Stimulated activated CD4-positive, alpha-beta T cell treated with anti-CD3 and anti-CD28 coated beads, Interleukin-2, amount 100 ng/mL, for 4 hours (primary cell): ENCODE results near the gene SAMD1.

Experiments
- DNase-seq: peaks from one replicate; pipeline ENCODE4 v3.0.0-alpha.2; 2020; ENCODE audit warnings: low read depth

The SAMD1 gene

DNA sequence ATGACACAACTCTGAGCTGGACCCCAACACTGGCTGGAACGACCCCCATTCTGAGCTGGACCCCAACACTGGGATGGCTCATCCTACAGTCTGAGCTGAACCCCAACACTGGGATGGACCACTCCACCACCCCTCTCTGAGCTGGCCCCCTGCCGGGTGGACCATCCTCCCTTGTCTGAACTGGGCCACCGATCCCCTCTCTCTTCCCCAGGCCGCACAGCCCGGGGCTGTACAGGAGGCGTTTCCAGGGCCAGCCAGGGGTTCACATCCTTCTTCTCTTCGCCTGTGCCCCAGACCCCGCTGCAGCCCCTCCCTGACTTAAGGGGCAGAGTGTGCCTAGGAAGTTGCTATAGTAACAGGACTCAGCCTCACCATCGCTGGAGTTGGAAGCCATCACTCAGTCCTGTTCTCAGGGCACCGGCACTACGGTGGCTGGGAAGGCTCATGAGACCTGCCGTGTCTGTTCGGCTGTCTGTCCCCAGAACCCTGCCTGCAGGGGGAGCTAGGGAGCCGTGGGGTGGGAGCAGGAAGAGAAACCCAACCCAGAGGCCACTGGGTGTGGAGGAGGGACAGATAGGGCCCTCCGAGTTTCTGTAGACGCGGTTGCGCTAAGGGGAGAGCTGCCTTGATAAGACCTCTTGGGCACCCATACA lies 23.3 kb upstream of the SAMD1 start:
- peak; percentile 21 for DNase-seq

DNA sequence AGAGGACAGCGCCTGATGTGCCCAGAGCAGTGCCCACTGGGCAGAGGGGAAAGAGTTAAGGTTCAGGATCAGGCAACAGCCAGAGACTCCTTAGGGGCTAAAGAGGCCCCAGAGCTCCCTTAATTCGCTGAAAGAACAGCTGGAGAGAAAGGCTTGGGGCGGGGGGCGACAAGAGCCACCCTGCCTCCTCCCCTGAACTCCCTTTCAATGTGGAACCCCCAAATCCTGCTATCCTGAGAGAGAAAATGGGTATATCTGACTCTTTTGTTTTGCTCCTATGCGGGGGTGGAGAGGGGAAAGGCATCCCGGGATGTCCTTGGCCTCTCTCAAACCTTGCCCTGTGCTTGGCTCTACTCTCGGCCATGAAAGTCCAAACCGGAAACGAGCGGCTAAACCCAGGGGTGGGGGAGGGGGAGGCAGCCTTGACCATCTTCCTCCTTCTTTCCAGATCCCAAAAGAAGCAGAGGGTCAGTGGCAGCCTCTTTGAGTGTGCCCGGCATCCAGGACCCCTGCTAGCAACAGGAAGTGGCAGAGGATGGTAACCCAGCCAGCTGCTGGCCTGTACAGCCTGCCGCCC lies 22.3 kb upstream of the SAMD1 start:
- DNase-seq, result no peak

DNA sequence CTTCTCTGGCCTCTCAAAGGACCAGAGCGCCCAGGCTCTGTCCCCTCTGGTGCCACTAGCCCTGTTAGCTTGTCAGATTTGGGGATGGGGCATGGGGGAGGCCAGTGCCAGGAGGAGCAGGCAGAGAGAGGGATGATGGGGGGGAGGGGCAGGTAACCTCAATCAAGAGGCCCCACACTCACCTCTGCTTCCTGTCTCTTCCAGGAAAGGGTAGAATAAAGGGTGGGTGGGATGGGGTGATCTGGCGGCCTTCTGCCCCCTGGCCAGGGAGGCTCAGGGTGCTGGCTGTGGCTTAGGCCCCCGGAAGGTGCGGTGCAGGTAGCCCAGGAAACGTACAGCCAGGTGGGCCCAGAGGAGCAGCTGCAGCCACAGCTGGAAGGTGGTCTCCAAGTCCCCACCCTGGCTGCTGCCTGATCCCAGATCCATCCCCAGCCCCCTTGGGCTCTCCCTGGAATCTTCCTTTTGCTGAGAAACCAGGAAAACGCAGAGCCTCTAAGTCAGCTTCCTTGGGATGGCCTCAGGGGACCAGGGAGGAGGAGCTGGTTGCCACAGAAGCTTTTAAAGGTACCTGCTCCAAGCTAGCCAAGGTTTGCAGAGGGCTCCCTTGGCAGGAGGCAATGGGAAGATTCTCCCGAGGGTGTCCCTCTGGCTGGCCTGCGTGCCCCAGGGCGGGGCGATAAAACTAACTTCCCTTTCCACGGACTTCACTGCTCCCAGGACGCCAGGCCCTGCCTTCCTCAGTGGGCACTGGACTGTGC lies 21.7 kb upstream of the SAMD1 start:
- no peak for DNase-seq

DNA sequence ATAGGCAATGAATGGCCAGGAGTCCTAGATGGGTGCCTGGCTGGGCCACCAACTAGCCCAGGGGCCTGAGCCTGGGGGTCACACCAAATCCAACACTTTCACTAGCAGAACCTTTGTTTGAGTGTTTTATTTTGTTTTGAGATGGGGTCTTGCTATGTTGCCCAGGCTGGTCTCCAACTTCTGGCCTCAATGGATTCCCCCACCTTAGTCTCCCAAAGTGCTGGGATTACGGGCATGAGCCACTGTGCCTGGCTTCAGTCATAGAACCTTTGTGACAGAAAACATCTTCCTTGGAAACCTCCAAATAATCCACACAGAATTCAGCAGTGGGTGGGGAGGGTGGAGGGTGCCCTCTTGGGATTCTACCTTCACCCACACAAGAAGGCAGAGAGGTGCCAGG lies 20.9 kb upstream of the SAMD1 start:
- DNase-seq, result no peak

DNA sequence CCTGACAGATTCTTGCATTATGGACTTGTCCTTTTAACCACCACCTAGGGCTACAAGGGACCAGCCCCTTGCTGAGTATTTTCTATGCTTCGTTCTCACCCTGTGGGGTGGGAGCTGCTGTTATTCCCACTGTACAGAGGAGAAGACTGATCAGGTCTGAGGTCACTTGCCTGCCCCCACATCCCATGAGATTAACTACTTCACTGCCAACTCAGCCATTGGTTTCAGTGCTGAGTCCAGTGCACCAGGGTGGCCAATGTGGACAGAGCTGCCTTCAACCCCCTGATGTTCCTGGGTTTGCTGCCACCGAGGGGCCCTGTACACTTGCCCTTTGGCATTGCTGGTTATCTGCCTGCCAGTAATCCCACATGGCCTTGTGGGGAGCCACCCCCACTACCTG lies 20.1 kb upstream of the SAMD1 start:
- DNase-seq, result no peak

DNA sequence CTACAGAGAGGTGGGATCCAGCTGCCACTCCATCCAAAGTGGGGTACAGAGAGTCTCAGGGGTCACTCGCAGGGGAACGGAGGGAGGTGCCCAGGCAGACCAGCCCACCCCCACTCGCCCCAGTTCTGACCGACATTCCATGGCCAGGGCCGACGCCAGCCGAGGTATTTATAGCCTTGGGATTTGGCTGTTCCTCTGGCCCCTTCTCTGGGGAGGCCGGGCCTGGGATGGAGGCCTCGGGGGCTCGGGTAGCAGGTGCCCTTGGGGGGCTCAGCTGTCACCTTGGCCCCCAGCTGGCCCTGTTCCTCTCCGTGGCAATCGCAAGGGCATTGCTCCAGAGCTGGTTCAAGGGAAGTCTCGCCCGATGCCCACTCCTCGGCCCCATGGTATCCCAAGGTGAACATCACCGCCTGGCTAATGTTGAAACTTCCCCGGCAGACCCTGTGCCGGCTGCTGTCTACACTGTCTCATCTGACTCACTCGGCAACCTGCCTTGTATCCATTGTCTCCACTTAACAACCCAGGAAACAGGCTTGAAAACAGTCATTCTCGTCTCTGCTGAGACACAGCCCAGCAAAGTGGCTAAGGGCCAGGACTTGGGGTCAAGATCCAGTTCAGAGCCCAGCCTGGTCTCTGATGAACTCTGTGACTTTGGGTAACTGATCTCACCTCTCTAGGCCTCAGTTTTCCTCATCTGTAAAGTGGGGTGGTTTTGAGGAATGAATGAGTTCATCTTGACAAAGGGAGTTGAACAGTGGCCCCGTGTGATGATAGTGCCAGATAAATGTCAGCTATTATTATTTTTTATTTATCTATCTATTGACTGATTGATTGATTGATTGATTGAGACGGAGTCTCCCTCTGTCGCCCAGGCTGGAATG lies 17.3 kb upstream of the SAMD1 start:
- no peak for DNase-seq

DNA sequence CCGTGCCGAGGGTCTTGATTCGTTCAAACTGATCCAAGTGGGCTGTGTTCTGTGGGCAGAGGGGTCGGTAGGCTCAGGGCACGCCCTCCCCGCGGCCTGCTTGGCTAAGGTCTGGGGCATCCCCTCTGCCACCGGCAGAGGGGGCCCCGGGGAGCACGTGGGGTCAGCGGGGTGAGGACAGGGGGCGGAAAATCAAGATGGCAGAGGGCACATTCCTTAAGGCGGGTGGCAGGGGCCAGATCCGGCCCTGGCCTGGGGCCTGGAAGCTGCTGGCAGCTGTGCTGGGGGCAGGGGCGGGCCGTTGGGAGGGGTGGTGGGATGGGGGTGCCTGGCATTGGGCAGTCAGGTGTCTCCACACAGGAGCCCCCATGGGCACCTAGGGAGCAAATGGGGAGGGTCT lies 16.3 kb upstream of the SAMD1 start:
- DNase-seq, result no peak

DNA sequence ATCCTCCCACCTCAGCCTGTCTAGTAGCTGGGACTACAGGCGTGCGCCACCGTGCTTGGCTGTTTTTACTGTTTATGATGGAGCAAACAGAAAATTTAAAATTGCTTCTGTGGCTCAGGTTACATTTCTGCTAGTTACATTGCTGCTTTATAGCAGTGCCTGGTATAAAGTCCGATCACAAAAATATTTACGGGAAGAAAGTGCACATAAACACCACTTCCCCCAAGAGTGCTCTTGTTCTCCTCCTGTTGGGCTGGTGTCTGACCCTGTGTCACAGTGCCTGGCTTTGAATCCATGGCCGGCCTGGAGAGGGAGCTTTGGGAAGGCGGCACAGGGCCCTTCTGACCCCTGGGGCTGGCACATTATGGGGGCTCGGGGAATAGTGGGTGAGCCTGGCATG lies 15.1 kb upstream of the SAMD1 start:
- no peak for DNase-seq

DNA sequence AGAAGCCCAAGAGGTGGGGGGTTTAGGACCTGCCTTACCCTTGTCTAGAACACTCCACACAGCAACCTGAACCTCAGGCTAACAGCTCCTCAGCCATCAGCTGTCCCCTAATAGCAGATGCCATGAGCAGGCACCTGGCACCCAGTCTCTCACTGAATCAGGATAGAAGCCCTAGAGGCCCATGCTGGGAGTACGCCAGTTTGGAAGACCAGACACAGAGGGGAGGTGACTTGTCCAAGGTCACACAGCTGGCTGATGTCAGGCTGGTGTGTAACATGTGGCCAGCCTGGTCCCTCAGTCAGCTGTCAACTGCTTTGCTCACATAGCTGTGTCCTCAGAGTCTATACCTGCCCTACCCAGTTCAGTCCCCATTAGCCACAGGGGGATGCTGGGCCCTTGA lies 12.8 kb upstream of the SAMD1 start:
- no peak for DNase-seq

DNA sequence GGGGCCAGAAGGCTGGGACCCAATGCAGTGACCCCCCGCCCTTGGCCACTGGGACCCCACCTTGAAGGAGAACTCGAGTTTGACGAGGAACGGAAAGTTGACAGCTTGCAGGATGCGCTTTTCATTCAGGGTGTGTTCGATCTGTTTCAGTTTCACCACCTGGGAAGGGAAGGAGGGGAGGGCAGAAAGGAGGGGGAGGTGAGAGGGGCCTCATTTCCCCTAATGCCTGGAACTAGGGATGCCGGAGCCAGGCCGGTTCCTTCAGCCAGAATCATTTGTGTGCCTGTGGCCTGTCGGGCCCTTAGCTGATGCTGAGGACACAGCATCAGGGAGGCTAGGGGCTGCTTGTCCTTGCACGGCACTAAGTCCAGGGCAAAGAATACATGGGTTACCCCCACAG lies 12.2 kb upstream of the SAMD1 start:
- no peak for DNase-seq

DNA sequence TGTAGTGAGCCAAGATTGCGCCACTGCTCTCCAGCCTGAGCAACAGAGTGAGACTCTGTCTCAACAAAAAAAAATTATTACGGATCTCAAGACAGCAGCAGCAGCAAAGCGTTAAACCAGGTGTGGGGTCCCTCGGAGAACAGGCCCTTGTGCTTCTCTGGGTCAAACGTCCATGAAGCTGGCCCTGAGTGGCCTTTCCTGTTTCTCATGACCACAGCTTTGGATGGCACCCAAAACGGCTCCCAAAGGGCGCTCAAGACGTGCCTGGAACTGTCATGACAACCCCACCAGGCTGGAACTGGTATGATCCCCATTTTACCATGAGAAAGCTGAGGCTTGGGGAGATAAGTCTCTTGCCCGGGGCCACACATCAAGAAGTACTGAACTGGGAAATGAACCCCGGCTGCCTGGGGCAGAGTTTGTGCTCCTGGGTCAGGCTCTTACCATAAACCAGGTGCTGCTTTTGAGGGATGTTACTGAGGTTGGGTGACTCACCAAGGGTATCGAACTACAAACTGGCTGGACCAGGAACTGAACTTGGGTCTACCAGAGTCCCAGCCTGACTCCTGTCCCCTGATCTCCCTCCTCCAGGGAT lies 11.6 kb upstream of the SAMD1 start:
- DNase-seq, result no peak

DNA sequence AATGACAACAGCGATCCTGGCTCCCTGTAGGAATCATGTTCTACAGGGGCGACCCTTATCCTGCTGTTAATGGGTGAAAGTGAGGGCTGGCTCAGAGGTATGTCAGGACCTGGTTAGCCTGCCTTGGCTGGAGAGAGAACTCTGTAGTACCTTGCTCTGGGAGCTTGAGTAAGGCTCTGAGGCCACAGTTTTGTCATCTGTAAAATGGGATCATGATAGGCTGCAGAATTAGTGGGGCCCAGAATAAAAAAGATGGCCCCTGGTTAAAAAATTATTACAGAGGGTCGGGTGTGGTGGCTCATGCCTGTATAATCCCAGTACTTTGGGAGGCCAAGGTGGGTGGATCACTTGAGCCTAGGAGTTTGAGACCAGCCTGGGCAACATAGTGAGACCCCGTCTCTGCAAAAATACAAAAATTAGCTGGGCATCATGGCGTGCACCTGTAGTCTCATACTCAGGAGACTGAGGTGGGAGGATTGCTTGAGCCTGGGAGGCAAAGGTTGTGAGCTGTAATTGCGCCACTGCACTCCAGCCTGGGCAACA lies 10.5 kb upstream of the SAMD1 start:
- DNase-seq, result no peak

DNA sequence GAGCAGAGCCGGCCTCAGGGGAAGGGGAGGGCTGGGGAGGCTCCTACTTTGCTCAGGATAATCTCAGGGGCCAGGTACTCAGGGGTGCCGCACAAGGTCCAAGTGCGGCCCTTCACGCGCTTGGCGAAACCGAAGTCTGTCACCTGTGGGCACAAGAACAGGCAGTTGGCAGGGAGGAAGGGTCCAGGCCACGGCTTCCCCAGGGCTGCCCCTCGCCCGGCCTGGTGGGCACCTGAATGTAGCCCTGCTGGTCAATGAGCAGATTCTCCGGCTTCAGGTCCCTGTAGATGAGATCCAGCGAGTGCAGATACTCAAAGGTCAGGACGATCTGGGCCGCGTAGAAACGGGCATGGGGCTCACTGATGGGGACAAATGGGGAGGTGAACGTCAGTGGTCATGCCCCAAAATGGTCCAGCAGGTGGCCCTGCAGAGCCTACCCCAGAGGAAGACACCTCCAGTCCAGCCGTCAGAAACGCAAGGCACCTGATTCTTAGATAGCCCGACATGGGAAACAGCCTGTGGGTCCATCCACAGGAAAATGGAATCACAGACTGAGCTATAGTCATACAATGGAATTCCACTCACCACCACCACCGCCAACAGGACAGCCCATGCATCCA lies 7.1 kb upstream of the SAMD1 start:
- no peak for DNase-seq

DNA sequence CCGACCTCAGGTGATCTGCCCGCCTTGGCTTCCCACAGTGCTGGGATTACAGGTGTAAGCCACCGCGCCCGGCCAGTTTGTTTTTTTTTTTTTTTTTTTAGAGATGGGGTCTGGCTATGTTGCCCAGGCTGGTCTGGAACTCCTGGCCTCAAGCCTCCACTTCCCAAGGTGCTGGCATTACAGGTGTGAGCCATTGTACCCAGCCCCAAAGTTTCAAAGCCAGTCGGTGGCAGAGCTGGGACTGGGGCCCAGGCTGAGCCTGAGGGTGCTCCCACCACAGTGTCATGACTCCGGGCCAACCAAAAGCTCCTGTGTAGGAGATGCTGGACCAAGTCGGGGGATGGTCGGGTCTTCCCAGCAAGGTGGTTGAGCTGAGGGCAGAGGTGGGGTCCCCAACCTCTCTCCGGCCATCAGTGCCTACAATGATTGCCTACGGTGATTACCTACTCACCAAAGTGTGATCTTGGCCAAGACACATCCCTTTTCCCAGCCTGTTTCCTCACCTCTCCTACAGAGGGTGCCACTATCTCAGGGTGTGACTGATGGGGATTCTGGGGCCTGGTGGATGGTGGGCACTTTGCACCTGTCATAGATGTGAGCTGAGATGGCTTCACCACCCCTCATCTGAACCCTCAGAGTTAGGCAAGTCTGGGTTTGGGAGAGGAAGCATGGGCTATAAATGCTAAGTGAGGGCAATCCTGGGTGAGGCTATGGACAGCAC lies 5.9 kb upstream of the SAMD1 start:
- no peak for DNase-seq

DNA sequence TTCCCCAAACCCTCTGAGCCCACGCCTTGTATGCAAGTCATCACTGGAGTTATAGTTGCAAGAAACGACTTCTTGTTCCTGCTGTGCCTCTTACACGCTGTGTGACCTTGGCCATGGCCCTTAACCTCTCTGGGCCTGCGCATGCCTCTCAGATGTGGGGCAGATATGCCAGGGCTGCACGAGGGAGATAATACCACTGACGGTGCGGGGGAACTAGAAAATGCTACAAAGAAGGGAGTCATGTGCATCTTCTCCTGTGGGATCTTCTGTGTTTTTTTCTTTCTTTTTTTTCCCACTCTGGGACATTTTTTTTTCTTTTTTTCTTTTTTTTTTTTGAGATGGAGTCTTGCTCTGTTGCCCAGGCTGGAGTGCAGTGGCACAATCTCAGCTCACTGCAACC lies 4.3 kb upstream of the SAMD1 start:
- no peak for DNase-seq

DNA sequence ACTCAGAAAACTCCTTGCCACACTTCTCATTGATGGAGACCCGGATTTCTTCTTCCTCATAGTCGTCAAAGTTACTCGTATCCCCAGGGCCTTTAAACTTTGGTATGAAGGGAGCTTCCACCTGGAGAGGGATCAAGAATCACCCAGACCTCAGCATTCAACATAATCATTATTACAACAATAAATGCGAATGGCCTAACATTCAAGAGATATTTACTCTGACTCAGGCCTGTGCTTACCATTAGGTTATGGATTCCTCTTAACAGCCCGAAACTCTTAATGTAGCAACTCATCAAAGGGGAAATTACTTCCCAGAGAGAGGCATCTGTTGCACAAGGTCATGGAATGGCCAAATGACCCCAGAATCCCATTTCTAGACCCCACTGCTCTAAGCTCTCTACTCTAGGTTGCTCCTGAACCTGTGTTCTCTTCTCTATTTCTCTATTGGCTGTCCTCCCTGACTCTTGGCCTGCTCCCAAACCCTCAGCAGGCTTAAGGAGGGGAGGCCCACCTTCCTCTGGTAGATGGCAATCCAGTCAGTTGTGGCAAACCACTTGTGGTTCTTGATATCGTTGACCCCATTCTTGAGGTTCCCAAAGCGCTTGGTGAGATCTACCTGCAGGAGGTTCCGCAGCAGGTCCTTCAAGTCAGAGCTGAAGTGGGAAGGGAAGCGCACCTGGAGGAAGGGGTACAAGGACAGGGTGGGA lies 2.7 kb upstream of the SAMD1 start:
- DNase-seq, result no peak

DNA sequence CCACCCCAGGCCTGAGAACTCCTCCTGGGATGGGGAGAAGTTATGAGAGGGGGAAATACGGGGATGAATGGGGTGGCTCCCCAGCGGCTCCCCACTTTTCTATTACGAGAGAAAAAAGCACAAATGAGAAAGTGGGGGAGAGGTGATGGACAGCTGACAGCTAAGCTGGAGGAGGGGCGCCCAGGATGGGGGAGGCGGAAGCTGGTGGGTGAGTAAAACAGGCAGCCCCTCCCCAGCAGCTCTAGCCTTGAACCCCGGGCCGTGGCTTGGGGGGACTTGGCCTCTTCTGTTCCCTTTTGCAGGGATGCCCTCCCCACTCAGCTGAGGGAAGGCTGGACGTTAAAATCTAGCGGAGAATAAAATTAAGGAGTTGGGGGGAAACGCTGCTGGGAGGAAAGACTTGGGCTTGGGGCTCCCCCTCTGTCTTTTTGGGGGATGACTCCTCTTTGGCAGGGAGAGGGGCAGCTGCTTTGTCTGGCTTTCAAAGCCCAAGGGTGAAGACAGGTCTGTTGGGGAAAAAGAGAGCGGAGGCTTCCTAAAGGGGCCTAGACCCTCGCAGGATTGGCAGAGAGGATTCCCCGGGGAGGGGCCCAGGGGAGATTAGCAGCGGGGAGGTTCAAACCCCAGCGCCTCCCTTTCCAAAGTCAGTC lies 1.4 kb upstream of the SAMD1 start:
- DNase-seq, result no peak

DNA sequence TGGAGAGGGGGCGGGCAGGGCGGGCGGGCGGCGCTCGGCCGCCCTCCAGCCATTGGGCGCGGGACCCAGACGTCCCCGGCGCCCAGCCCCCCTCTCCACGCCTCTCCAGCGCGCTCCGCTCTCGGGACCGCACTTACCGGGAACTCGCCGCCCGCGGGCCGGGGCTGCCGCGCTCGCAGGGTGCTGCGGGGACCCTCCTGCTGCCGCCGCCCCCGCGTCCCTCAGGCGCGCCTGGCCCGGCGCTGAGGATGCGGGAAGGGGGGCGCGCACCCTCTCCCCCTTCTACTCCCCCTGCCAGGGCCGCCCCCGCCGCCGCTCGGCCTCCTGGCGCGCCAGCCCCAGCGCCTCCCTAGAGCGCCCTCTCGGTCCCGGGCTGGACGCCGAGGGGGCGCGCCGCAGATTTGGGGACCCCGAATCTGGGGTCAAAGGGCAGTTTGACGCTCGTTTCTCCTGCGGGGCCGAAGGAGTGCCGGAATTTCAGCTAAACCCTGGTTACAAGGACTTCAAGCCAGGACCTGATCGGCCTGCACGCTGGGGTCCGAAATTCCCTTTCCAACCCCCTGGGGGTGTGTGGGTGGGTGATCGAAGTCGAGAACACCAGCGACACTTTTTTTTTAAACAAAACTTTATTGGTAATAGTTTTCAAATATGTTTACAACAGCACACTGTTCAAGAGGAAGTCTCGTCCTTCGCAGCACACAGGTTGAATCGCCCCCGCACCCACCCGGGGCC lies 696 bp upstream of the SAMD1 start:
- no peak for DNase-seq
